Neural progenitor cell (in vitro differentiated cells): ENCODE results near the gene VWA8. TPM values are rescaled to one million over a fixed set of nuclear protein-coding genes. Genes with fewer than 3 reads are reported as not detected.

Experiments used
- DNase-seq: peaks from one replicate; pipeline ENCODE4 v3.0.0-alpha.2; 2016; ENCODE audit warnings: low spot score
- H2AFZ ChIP-seq: fragments of 200-600 bp; sonication (generic); replicated peaks from 2 replicates; pipeline ENCODE4 v1.6.1; 2016; ENCODE audit warnings: antibody characterized with exemption
- H3F3A ChIP-seq: fragments of 200-600 bp; sonication (generic); 2 replicates; pipeline ENCODE4 v1.6.1; 2016; ENCODE audit warnings: antibody characterized with exemption, low read depth
- H3K27ac ChIP-seq: fragments of 200-600 bp; sonication (generic); 2 replicates; pipeline ENCODE4 v1.5.1; 2016; ENCODE audit warnings: mild to moderate bottlenecking
- H3K27me3 ChIP-seq: fragments of 200-600 bp; sonication (generic); 2 replicates; pipeline ENCODE4 v1.6.1; 2016; ENCODE audit warnings: mild to moderate bottlenecking, moderate library complexity
- H3K36me3 ChIP-seq: fragments of 200-600 bp; sonication (generic); 2 replicates; pipeline ENCODE4 v1.5.1; 2016
- H3K4me1 ChIP-seq: fragments of 200-600 bp; sonication (generic); 2 replicates; pipeline ENCODE4 v1.6.1; 2016; ENCODE audit warnings: mixed run types
- H3K4me2 ChIP-seq: fragments of 200-600 bp; sonication (generic); 2 replicates; pipeline ENCODE4 v1.6.1; 2016
- H3K4me3 ChIP-seq: fragments of 200-600 bp; sonication (generic); 2 replicates; pipeline ENCODE4 v1.5.1; 2016
- H3K79me2 ChIP-seq: fragments of 200-600 bp; sonication (generic); 2 replicates; pipeline ENCODE4 v1.6.1; 2016; ENCODE audit warnings: low read depth
- H3K9ac ChIP-seq: fragments of 200-600 bp; sonication (generic); 2 replicates; pipeline ENCODE4 v1.6.1; 2016
- H3K9me3 ChIP-seq: fragments of 200-600 bp; sonication (generic); 2 replicates; pipeline ENCODE4 v1.5.1; 2016; ENCODE audit warnings: low read depth
- H4K20me1 ChIP-seq: fragments of 200-600 bp; sonication (generic); 2 replicates; pipeline ENCODE4 v1.6.1; 2016; ENCODE audit warnings: low read depth
- H3K27ac Mint-ChIP-seq: 3 replicates; pipeline ENCODE4 v1.8.0; 2021; ENCODE audit warnings: mixed read lengths
- H3K27me3 Mint-ChIP-seq: 2 replicates; pipeline ENCODE4 v1.8.0; 2022; ENCODE audit warnings: low read depth, mild to moderate bottlenecking, inconsistent platforms, moderate library complexity, mixed read lengths; ENCODE audit not compliant: insufficient read depth
- H3K36me3 Mint-ChIP-seq: 3 replicates; pipeline ENCODE4 v1.8.0; 2021; ENCODE audit warnings: mixed read lengths
- H3K4me1 Mint-ChIP-seq: 3 replicates; pipeline ENCODE4 v1.8.0; 2021; ENCODE audit warnings: mixed read lengths
- H3K4me3 Mint-ChIP-seq: 3 replicates; pipeline ENCODE4 v1.8.0; 2021; ENCODE audit warnings: mild to moderate bottlenecking, moderate library complexity, mixed read lengths
- H3K9me3 Mint-ChIP-seq: 3 replicates; pipeline ENCODE4 v1.8.0; 2020; ENCODE audit warnings: mixed read lengths
- CTCF ChIP-seq: fragments of 200-600 bp; sonication (generic); IDR thresholded peaks from 2 replicates; pipeline ENCODE4 v1.5.1; 2017; ENCODE audit warnings: antibody characterized with exemption, mild to moderate bottlenecking
- EZH2 ChIP-seq: fragments of 200-600 bp; sonication (generic); IDR thresholded peaks from 2 replicates; pipeline ENCODE4 v1.6.1; 2017; ENCODE audit warnings: antibody characterized with exemption, mild to moderate bottlenecking, moderate library complexity
- EZH2phosphoT487 ChIP-seq: fragments of 200-600 bp; sonication (generic); IDR thresholded peaks from 2 replicates; pipeline ENCODE4 v1.6.1; 2017; ENCODE audit warnings: antibody characterized with exemption
- total RNA-seq: library from RNA; depleted of rRNA; stranded (reverse); fragments of >200 nt; gene quantifications from 2 replicates; pipeline ENCODE4 v1.2.3, GENCODE V29; 2015; ENCODE audit warnings: low replicate concordance

Gene VWA8
- total RNA-seq, 1 donor from 2014 or later = 12.6 TPM

GRCh38 chr13:41533266-41534052 lies 427.4 kb downstream of the VWA8 start:
- no peak overlapping the region for H3K4me3 ChIP-seq
- H3K36me3 ChIP-seq = no peaks in the 10 kb centered on the region
- Mint-ChIP-seq H3K4me3 (no peak overlapping the region), H3K27ac (no peak overlapping the region), H3K36me3 (no peaks in the 10 kb centered on the region), H3K4me1 (no peaks in the 10 kb centered on the region), H3K9me3 (peaks cover 3% of the 10 kb centered on the region), H3K27me3 (peaks cover 3% of the 10 kb centered on the region)
- peak overlapping the region; percentile 87 for H2AFZ ChIP-seq
- TF ChIP-seq CTCF (no peak), EZH2phosphoT487 (no peak), EZH2 (no peak)
- H3F3A ChIP-seq = no peaks in the 10 kb centered on the region
- H4K20me1 ChIP-seq = no peaks in the 10 kb centered on the region
- H3K27ac ChIP-seq = no peak overlapping the region
- DNase-seq = no peak
- H3K27me3 ChIP-seq = no peaks in the 10 kb centered on the region
- no peak overlapping the region for H3K4me2 ChIP-seq
- H3K9ac ChIP-seq = no peak overlapping the region
- no peaks in the 10 kb centered on the region for H3K4me1 ChIP-seq
- no peaks in the 10 kb centered on the region for H3K79me2 ChIP-seq
- no peaks in the 10 kb centered on the region for H3K9me3 ChIP-seq

- Histone ChIP-seq H2AFZ (no peak overlapping the region), H3F3A (no peaks in the 10 kb centered on the region), H3K27me3 (no peaks in the 10 kb centered on the region), H3K27ac (no peak overlapping the region), H3K36me3 (no peaks in the 10 kb centered on the region), H3K79me2 (no peaks in the 10 kb centered on the region), H3K9me3 (no peaks in the 10 kb centered on the region), H4K20me1 (no peaks in the 10 kb centered on the region), H3K9ac (no peak overlapping the region), H3K4me1 (no peaks in the 10 kb centered on the region), H3K4me3 (no peak overlapping the region), H3K4me2 (no peak overlapping the region)
- no peaks in the 10 kb centered on the region for H3K36me3 Mint-ChIP-seq
- no peak overlapping the region for H3K4me3 Mint-ChIP-seq
- no peaks in the 10 kb centered on the region for H3K9me3 Mint-ChIP-seq
- TF ChIP-seq EZH2phosphoT487 (no peak), CTCF (no peak), EZH2 (no peak)
- DNase-seq = no peak
- H3K27me3 Mint-ChIP-seq = peaks cover 4% of the 10 kb centered on the region
- no peaks in the 10 kb centered on the region for H3K4me1 Mint-ChIP-seq
- no peak overlapping the region for H3K27ac Mint-ChIP-seq
These were observed 432.9 kb downstream of the VWA8 start for GRCh38 chr13:41528021-41528420.

GRCh38 chr13:41520660-41521630 lies 440.0 kb downstream of the VWA8 start:
- H4K20me1 ChIP-seq = no peaks in the 10 kb centered on the region
- no peak overlapping the region for H3K4me2 ChIP-seq
- TF ChIP-seq EZH2 (no peak), CTCF (no peak), EZH2phosphoT487 (no peak)
- H3K36me3 ChIP-seq = no peaks in the 10 kb centered on the region
- no peak for DNase-seq
- no peaks in the 10 kb centered on the region for H3K9me3 ChIP-seq
- no peak overlapping the region for H3K4me3 ChIP-seq
- H2AFZ ChIP-seq = peak overlapping the region; percentile 63
- no peaks in the 10 kb centered on the region for H3K79me2 ChIP-seq
- no peaks in the 10 kb centered on the region for H3K4me1 Mint-ChIP-seq
- no peaks in the 10 kb centered on the region for H3K27me3 ChIP-seq
- H3K9me3 Mint-ChIP-seq = peaks cover 7% of the 10 kb centered on the region
- no peak overlapping the region for H3K9ac ChIP-seq
- H3K36me3 Mint-ChIP-seq = no peaks in the 10 kb centered on the region
- H3K4me1 ChIP-seq = no peaks in the 10 kb centered on the region
- no peak overlapping the region for H3K27ac ChIP-seq
- H3K27ac Mint-ChIP-seq = no peak overlapping the region
- no peaks in the 10 kb centered on the region for H3F3A ChIP-seq
- H3K4me3 Mint-ChIP-seq = no peak overlapping the region
- H3K27me3 Mint-ChIP-seq = peaks cover 4% of the 10 kb centered on the region
